T1000 (cell line): Measurements from ENCODE around the gene EZR.
"Not testable (repeated sequence)": the region's sequence is repeated elsewhere in the genome, so short reads cannot be mapped to it uniquely, and the experiment has no call there.

Source experiments
- DNase-seq: peaks from one replicate; lab custom pipeline; 2025; ENCODE audit warnings: mixed read lengths; lab: John Stamatoyannopoulos, UW

EZR gene

GRCh38 chr6:158841358-158841757 is 22.2 kb upstream of the EZR start:
- DNase-seq: no peak

- DNase-seq: no peak
Measured at GRCh38 chr6:158840465-158840864, 21.3 kb upstream of the EZR start.

GRCh38 chr6:158839796-158840195 is 20.6 kb upstream of the EZR start:
- no peak for DNase-seq

- DNase-seq: not testable (repeated sequence)
Measured at GRCh38 chr6:158838790-158839189, 19.6 kb upstream of the EZR start.

- no peak for DNase-seq
Measured at GRCh38 chr6:158837684-158838625, 18.8 kb upstream of the EZR start.

GRCh38 chr6:158836625-158837311 is 17.6 kb upstream of the EZR start:
- DNase-seq: no peak

- no peak for DNase-seq
Measured at GRCh38 chr6:158835616-158836221, 16.6 kb upstream of the EZR start.

GRCh38 chr6:158834675-158835385 is 15.7 kb upstream of the EZR start:
- DNase-seq: no peak

- not testable (repeated sequence) for DNase-seq
Measured at GRCh38 chr6:158832807-158833206, 13.6 kb upstream of the EZR start.

- DNase-seq: no peak
Measured at GRCh38 chr6:158832026-158832425, 12.9 kb upstream of the EZR start.

GRCh38 chr6:158831571-158831970 is 12.4 kb upstream of the EZR start:
- DNase-seq: no peak

GRCh38 chr6:158830736-158831135 is 11.6 kb upstream of the EZR start:
- no peak for DNase-seq

- no peak for DNase-seq
Measured at GRCh38 chr6:158828807-158829206, 9.6 kb upstream of the EZR start.

- DNase-seq: no peak
Measured at GRCh38 chr6:158826819-158827501, 7.8 kb upstream of the EZR start.

GRCh38 chr6:158825951-158826306 is 6.8 kb upstream of the EZR start:
- DNase-seq: no peak

- no peak for DNase-seq
Measured at GRCh38 chr6:158825038-158825950, 6.1 kb upstream of the EZR start.

GRCh38 chr6:158823616-158824015 is 4.4 kb upstream of the EZR start:
- not testable (repeated sequence) for DNase-seq

- no peak for DNase-seq
Measured at GRCh38 chr6:158819977-158820622, 932 bp upstream of the EZR start.

GRCh38 chr6:158818581-158819212 is 471 bp downstream of the EZR start:
- peak; percentile 38 for DNase-seq
